Stromal cell of bone marrow (primary cell): ENCODE measurements around the gene IQSEC1.

ENCODE experiments used
- DNase-seq: peaks from one replicate; pipeline ENCODE4 v3.0.0-alpha.2; 2012; ENCODE audit warnings: low read depth

Gene IQSEC1

DNA sequence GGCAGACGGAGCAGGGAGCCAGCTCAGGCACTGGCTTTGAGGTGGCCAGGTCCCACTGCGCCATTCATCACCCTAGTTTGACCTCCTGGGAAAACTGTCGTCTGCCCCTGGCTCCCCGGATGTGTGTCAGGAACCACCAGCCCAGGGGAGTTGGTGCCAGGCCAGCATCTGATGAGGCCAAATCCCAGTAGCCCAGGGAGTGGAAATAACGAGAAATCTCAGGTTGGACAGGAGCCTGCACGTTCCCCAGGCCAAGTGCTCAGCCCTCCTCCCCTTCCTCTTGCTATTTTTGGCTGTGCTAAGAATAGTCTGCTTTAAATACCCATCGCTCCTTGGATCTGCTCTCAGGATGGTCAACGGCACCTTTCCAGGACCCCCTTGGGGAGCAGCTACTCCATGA lies 138.8 kb downstream of the IQSEC1 start:
- DNase-seq, result no peak

DNA sequence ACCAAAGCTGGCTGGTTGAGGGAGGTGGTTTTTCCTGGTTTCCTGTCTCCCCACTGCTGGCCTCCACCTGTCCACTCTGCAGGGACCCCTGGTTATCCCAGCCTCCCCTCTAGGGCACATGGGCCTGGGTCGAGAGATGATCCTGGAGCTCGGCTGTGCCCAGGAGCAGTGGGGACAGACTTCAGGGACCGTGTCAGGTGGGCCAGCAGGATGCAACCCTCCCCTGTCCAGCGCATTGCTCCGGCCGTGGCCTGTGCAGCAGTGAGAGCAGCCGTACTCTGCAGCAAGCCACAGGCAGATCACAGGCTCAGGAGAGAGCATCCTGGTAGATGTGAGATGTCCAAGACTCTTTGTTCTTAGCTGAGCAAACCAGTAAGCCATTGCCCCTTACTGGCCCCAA lies 139.3 kb downstream of the IQSEC1 start:
- DNase-seq, result no peak

DNA sequence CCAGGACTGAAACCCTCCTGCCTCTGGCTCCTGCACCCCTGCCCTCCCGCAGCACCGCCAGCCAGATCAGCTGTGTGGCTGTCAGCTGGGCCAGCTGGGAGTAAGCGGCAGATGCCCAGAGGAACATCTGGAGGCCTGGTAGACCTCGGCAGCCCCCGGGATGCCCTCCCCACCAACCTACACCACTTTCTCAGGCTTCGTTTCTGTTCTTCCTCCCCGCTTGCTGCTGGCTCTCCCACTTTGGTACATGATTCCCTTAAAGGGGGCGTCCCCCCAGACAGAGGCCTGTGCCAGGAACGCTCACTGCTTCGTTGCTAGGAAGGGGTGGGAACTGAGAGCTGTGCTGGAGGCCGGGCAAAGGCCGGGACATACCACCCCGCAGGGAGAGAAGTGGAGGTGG lies 140.5 kb downstream of the IQSEC1 start:
- no peak for DNase-seq

DNA sequence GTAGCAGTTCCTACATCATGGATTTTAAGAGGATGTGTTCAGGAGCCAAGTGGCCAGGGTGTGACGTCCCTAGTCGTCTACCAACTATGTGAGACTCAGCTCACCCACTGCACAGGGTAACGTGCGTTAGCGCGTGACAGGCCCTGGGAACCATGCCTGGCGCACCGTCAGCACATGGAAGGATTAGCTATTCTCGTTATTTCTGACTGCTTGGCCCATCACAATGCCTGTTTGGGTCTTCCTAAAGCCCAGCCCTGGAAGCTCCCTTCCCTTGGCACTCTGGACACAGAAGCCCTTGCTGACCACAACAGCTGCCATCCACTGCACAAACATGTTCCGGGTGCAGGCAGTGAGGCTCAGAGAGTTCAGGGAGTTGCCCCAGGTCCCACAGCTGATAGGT lies 140.9 kb downstream of the IQSEC1 start:
- DNase-seq, result no peak

DNA sequence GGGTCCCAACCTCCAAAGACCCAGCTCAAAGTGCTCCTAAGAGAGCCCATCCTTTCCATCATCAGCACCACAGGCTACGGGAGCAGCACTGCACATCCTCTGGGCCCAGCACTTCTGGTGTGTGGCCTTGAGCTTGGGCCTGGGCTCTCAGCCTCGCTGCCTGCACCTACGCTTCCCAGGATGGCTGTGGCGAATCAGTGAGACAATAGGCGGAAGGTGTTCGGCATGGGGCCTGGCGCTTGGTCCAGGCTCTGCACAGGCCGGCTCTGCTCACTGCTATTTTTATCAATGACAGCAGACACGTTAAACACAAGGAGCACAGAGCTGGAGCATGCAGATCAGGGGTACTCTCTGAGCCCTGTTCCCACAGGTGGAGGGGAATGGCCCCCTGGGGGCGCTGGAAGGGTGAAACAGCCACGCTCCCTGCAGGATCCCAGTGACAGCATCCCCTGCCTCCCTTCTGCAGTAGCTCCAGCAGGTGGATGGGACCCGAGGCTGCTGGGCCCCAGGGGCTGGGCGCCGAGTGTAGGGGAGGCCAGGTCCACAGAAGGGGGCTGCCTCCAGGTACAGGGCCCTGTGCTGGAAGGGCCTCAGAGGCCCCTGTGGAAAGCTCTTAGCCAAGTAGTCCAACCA lies 141.8 kb downstream of the IQSEC1 start:
- no peak for DNase-seq

DNA sequence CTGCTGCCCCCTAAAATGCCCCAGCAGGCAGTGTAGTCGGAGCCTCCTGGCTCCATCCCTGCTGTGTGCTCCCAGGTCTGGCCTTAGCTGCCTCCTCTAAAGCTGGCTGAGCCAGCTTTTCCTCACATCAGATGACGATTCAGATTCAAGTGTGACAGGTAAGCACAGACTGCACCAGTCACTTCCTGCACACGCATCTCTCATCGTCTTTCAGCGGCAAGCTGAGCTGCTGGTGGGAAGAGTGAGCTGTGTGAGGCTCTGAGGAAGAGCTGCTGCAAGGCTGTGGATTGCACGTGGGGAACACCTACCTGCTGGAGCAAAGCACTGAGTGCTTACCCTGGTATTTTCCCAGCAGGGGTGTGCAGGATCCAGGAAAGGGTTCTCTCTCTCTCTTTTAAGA lies 143.4 kb downstream of the IQSEC1 start:
- DNase-seq, result no peak

DNA sequence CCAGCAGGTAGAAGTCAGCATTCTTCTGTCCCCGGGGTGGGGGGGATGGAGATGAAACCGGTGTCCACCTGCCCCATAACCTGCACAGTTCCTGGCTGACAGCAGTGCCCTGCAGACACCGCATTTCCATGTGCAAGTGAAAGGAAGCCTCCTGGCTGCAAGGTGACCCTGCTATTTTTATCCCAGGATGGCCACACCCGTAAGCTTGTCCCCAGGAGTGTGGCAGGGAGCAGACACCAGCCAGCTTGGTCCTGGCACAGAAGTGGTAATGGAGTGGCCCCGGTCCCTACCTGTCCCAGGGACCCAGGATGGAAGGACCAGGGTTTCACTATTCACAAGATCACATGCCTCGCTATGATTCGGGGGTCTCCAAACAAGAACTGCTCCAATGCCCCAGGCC lies 146.6 kb downstream of the IQSEC1 start:
- no peak for DNase-seq

DNA sequence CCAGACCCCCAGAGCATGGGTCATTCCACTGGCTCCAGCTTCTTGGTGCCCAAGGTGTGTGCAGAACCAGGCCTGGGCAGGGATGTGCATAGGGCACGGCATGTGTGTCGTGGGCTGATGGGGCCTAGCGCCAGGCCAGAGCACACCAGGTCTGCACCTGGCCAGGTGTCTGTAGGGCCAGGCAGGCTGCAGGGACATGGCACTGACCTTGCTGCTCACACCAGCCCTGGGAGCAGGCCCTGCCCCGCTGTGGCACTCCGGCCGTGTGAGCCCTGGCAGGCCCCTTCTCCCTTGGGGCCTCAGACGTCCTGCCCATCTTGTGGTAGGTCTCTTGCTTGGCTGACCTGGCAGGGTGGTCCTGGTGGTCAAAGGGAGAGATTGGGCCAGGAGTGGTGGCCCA lies 147.6 kb downstream of the IQSEC1 start:
- no peak for DNase-seq

DNA sequence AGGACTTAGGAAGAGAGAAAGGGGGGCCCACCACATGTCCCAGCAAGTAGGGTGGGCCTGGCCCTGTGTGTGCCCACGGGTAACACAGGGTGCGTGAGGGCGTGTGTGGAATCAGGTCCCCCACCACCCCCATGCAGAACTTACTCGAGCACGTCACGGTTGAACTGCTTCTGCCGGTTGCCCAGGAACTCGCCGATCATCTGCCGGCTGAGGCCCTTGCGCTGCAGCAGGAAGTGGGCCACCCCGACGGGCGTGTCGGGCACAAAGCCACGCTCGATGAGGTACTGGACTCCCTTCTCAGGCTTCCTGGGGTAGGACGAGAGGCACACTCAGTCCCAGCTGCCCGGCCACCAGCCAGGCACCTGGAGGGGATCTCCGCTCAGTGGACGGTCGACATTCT lies 148.8 kb downstream of the IQSEC1 start:
- DNase-seq, result no peak

DNA sequence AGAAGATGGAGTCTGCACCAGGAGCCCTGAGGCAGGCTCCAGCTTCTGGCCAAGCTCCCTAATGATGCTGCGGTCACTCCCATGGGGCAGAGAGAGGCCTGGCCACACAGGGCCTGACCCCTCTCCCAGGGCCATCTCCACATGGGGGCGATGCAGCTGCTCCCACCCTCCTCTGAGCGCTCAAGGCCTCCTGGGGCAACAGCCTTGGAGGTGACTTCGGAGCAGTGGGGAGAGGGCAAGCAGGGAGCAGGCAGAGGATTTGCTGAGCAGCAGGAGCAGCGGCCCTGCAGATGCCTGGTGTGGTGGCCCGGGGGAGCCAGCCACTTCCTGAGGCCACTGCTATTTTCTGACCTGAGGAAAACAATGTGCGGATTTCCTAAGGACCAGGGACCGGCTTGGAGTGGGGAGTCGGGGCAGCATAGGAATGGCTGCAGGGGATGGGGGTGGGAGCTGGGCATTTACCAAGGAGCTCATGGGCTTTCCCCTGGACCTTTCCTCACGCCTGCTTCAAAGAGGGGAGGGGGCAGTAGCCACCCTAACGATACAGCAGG lies 150.3 kb downstream of the IQSEC1 start:
- DNase-seq, result no peak

DNA sequence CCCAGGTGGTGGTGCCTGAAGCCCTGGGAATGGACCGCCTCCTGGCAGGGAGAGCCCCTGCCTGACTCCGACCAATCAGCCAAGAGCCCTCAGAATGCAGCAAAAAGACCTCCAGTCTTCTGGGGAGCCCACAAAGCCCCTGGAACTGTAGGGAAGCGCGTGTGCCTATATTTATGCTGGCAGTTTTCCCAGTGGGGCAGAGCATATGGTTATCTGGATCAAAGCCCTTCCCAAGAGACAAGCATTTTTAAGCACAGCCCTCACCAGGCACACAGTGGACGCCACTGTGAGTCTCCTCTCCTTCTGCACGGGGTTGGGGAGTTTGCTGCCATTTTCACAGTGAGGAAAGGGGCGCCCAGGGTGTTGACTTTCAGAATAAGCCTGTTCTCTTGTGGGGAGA lies 150.9 kb downstream of the IQSEC1 start:
- DNase-seq, result no peak

DNA sequence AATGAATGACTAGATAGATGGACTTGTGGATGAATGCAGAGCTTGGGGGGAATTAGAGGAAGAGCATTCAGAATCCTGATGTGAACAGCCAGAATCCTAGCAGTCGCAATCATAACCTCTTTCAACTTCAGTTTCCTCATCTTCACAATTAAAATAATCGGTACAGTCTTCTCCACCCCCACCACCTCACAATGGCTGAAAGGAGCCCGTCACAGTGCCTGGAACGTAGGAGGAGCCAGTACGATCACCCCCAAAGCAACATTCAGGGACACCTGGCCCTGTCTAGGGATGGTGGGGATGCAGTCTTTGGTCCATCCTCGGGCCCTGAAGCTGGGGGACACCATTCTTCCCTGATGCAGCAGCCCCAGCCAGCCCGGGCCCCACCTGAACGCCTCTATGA lies 151.5 kb downstream of the IQSEC1 start:
- no peak for DNase-seq

DNA sequence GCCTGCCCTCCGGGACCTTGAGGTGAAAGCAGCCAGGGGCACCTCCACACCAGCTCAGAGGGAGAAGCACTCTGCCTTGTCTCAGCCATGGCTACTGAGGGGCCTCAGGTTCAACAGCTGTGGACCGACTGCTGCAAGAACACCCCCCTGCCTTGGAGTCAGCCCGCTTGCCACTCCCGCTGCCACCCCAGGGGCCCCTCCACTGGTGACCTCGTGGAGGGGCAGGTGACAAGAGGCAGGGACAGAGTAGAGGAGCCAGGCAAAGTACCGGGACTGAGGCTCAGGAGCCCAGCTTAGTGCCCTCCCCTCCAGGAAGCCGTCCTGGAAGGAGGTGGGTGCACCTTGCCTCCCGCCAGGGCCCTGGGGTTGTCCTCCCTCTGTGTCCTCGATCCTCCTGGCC lies 152.3 kb downstream of the IQSEC1 start:
- DNase-seq, result no peak

DNA sequence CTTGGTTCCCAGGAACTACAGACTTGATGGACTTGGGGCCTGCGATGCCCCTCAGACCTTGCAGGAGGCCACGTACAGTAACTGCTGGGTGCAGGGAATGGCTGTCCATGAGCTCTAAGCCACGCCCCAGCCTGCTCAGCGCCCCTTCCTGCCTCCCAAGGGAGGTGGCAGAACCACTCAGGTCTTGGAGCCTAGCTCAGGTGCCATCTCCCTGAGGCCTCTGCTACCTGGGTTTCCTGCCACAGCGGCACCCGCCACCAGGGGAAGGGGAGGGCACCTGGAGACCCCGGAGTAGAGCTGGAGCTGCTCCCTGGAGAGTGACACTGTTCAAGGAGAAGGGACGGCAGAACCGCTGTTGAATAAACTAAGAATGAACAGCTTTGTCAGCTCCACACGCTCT lies 154.0 kb downstream of the IQSEC1 start:
- no peak for DNase-seq

DNA sequence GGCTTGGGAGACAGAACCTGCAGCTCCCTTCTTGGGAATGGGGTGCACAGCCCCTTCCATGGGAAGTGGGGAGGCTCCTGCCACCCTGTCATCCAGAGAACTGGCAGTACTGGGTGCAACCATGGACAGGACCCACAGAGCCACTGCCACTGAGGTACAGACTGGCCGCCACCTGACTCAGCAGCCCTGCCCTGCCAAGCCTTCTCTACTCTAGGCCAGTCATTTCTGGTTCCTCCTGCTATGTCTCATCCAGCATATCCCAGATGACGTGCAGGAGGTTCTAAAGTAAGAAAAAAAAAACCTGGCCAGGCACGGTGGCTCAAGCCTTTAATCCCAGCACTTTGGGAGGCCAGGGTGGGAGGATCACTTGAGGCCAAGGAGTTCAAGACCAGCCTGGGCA lies 155.0 kb downstream of the IQSEC1 start:
- no peak for DNase-seq

DNA sequence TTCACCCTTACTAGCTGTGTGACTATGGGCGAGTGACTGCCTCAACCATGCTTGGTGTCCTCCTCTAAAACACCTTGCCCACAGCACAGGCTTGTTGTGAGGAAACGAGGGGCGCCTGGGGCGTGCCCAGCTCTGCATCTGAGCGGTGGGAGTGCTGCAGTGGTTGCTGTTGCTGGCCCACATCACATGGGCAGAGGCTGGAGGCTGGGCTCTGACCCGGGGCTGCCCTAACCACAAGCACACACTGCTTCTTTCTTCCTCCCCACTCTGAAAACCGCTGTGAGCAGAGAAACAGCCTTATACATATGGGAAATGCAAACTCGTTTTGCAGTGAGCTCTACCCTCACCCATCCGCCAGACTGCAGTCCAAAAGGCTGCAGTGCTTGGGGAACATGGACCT lies 157.1 kb downstream of the IQSEC1 start:
- DNase-seq, result no peak

DNA sequence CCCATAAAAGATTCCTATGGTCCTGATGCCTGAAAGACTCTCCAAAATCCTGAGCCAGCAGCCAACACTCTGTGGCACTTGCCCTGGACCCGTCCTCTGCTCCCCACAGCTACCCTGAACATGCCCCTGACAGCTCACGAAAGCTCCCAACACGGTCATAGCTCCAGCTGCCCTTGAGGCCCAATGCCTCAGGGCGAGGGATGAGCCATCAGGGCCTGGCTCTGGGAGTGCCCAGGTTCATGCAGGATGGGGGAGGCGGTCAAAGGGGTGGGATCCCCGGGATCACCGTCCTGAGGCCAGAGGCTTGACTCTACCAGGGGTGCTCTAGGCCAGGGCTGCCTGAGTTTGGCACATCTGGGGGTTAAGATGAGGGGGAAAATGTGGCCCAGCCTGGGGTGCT lies 159.1 kb downstream of the IQSEC1 start:
- DNase-seq, result no peak

DNA sequence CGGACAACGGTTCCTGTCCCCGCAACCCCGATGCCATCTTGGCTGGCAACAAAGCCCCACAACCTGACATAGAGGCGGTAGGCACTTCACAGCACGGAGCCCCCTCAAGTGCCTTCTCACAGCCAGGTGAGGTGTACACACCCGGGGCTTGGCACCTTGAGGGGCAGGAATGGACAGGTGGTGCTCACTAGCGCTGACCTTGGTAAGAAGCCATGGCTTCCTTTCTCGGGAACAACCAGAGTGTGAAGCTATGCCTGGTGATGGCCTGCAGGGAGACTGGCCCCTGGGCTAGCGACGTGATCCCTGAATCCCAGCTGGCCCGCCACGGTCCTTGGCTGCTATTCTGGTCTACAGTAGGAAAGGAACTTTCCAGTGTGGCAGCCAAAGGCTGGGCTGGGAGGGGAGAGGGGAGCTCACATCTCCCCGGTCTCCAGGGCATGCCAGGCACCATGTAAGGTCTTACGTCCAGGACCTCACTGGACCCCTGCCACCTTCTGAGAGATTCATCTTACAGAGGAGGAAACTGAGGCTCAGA lies 161.3 kb downstream of the IQSEC1 start:
- DNase-seq, result no peak

DNA sequence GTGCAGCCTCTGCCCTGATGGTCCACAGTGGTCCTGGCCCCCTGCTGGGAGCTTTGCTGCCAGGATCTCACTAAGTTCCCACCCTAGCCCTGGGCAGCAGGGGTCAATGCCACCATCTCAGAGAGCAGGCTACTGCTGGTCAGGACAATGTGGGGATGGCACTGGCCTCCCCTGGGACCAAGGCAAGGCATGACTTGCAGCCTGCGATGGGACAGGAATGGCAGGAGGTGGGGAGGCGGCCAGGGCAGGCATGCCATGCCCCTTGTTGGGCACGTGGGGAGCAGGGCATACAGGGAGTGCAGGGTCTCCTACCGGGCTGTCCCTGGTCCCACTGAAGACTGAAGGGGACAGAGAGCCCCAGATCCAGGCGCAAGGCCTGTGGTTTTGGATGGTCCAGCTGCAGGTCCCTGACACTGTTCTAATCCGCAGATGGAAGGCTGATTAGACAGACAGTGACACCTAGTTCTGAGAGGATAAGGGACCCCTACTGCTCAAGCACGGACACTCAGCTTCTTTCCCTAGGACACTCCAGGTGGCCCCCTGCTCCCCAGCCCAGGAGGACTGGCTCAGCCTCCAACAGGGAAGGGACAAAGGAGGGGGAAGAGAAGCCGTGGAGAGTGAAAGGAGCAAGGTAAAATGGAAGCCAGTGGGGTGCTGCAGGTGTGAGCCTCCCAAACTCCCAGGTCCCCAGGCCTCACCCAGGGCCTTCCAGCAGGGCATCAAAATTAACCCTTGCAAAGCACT lies 162.7 kb downstream of the IQSEC1 start:
- DNase-seq, result no peak

DNA sequence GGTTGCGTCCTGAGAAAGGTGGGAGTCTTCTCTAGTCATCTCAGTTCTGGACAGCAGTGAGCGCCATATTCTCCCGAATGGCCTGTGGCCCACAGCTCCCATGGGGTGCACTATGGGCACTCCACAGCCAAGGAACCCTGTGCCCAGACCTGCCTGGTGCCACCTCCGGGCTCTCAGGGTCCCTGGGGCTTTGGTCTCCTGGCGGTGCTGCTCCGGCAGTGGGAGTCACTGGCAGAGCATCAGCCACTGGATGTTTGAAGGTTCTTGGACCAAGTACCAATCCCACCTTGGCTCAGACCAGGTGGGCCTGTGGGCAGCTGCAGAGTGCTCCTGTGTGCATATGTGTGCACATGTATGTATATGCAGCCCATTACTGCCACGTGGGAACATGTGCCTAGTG lies 163.5 kb downstream of the IQSEC1 start:
- DNase-seq, result no peak

DNA sequence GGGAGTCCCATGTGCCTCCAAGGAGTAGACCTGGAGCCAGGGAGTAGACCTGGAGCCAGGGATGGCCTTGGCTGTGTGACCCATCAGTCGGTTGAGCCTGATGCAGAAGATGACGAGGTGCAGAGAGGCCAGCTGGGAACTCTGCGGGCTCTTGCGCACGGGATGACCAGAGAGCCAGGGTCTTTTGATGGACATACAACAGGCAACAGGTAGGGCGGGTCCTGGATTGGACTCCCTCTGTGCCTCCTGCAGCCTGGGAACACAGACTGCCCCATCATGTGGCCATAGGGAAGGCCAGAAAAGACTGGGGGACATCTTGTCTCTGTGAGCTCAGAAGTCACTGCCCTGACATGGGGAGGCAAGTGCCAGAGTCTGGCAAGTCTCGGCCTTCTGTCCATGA lies 164.4 kb downstream of the IQSEC1 start:
- DNase-seq, result no peak

DNA sequence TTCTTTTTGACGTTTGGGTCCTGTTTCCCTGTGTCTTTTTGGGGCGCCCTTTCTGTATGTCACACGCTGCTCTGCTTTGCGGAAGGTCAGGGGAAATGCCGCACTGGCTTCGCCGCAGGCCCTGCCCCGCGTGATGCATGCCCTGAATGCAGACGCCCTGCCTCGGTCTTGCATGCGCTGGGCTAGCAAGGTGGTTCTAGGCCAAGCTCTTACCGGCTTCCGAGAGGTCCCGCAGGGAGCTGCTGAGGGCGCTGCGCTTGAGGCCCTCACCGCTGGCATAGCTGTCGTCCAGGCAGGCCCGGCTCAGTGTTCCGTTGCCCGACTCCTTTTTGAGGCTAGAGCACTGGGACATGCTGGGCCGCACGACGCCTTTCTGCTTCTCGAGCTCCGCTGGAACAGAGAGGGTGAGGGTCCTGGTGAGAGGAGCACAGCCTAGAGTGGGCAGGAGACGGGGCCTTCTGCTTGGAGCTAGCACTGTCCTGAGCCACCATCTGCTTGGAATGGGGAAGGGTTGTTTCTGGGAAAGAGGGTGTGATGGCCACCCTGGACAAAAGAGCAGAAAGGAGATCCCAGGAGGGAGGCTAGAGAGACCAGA lies 165.0 kb downstream of the IQSEC1 start:
- DNase-seq, result no peak

DNA sequence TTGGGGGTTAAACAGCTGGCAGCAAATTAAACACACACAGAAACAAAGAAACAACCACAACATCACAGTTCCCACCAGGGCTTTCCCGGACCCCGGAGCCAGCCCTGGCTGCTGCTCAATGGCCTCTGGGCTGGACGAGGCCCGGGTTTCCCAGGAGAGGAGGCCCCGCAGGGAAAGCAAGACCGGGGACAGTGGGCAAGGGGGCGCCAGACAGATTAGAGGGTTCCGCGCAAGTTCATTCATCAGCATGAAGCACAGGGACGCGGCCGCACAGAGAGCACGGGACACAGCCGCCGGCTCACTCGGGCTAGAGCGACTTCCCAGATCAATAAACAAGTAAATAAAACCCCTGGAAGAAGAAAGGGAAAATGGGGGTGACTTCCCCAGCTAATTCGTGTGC lies 165.5 kb downstream of the IQSEC1 start:
- no peak for DNase-seq
